GM19099 (cell line): ENCODE results near the gene AMACR.

Experiments
- POLR2A ChIP-seq: IDR thresholded peaks from 3 replicates; pipeline ENCODE4 v1.6.1; 2011; ENCODE audit warnings: low read depth; ENCODE audit not compliant: insufficient read length; ENCODE audit errors: extremely low read depth

Gene AMACR

DNA sequence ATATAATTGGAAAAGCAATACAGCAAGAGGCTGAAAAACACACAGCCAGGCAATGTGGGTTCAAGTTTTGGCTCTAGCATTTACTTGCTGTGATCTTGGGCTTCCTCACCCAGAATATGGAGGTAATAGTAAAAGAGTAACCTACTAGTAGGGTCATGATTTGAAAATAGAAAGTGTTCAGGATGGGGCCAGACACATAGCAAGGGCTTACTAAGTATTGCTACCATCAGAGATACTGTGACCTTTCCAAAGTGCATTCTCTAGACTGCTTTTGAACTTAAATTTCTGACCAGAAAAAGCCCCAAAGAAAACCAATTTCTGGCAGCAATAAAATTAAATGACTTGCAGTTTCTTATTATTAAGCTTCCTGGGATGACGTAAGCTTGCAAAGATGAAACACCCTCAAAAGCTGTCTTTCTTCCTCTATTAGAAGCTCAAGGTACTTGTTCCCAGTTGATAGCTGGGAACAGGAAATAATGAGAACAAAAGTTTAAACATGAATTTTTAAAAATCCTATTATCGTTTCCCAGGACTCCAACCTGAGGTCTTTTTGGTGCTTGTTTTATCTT lies 43.6 kb downstream of the AMACR start:
- TF ChIP-seq POLR2A = no peak

DNA sequence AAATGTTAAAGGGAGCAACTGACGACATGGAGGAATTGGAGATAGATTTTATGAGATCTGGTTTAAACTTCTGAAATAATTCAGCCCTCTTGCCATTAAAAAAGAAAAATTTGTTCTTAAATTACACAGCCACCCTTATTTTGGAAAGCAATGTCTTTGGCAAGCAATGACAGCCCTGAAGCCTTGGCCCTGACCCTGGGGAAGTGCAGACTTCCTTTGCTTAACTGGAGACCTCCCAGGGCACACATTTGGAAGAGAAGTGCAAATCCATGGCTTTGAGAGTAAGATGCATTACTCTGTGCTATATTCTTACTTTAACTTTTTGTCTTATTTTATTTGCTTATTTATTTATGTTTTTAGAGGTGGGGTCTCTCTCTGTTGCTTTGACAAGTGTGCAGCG lies 49.7 kb downstream of the AMACR start:
- TF ChIP-seq POLR2A = no peak

DNA sequence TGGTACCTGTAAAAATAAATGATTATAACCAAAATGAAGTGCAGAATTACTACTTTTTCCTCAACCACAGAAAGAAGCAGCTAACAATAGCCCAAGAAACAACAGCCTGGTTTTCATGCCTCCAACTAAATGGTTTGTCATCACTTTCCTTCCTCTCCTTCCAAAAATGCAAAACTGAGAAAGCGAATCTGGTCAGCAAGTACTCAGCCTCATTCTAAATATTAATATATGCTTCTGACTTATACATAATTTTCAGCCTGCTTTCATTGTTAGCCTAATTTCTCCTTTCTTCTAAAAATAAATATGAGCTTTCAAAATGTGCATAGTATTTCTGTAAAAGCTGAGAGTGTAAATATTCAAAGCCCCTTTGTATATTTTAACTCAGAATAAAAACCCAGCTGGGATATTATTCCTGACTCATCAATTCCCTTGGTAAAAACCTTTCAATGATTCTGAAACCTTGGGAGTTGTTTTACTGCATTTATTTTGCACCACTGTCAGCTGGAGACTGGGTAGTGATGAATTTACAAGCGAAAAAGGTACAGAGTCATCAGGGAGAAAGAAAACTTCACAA lies 50.2 kb downstream of the AMACR start:
- no peak for TF ChIP-seq POLR2A

DNA sequence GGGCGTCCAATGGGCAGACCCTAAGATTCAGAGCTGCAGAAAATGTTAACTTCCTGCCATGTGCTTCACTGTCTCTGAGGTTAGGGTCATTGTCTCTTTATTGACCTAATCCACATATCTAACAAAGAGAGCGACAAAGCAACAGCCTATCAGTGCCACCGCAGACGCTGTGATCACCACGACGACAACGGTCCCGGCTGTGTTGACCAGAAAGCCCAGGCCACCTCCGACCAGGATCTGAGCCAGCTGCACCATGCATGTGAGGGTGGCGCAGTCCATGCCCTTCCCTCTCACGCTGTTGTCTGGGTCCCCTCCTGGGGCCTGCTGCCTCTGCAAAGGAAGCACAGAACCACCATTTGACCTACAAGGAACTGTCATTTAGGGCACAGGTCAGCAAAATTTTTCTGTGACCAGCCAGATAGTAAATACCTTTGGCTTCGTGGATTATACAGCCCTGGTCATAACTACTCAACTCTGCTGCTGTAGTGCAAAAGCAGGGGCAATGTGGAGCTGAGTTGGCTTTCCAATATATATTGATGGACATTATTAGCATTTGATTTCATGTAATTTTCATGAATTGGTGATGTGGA lies 63.2 kb downstream of the AMACR start:
- TF ChIP-seq POLR2A = no peak

DNA sequence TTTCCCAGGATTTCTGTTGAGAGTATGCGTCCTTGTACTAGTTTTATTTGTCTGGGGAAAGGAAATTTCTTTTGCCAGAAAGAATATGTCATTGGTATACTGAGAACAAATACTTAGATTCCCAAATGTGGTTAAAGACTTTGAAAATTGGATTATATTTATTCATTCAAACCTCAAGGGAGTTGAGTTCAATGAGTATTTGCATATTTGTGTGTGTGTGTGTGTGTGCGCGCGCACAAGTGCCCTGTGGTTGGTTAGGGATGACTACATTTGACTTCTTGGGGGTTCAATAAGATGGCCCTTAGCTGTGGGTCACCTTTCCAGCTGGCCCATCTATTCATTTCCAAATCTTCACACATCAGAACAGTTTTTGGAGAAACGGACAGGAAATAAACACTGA lies 66.8 kb downstream of the AMACR start:
- TF ChIP-seq POLR2A = no peak

DNA sequence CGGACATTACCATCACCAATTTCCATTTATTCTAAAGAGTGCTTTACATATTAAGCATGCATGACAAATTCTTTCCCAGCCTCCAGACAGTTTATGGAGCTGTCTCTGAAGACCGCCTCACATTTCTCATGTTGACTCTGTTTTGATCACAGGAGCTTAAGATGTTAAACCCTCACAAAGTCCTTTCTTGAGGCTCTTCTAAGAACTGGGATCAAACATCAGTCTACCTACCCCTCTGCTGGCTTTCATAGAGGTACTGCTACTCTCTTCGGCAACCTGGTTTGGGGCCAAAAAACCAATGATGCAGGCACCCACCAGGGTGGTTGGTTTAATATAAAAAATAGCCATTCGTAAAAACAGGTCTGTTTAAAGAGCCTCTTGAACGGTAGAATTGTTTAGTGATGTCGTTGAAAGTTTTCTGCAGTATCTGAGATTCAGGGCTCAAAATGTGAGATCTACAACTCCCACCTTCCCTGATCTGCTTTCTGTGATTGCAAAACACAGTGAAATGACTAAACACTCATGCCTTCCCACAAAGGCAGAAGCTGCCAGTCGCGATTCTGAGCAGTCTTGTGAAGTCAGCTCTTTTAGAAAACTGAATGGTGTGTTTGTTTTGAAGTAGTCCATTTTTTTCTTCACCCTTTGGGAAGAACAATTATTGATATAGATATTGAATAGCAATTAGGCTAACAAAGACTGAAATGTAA lies 68.1 kb downstream of the AMACR start:
- no peak for TF ChIP-seq POLR2A

DNA sequence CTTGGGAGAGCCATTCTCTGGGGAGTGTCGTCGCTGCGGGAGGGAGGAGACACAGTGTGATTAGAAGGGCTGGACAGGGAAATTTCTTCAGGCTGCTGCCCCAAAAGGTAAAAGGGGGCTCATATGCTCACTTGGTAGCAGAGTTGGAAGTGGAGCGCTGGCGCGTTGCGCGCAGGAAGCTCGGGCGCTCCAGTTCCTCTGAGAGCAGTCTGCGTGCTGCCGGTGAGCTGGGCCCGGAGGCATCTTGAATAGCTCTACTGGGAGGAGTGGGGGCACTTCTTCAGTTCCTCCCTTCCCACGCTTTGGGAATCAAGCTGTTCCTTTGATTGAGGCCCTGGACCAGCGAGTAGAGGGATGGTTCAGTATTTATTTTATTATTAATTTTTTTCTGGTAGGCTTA lies 69.0 kb downstream of the AMACR start:
- TF ChIP-seq POLR2A = no peak

DNA sequence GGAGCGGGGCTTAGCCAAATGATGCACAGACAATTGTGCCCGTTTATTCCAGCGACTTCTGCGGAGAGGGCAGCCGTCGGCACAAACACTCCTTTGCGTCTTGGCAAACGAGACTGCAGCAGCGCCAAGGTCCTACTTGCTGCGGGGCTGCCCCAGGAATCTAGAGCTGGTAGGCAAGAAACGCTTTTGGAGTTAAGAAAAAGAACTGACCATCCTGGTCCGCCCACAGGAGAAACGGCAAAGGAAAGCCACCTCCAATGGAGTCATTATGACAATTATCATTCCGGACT lies 69.4 kb downstream of the AMACR start:
- no peak for TF ChIP-seq POLR2A

DNA sequence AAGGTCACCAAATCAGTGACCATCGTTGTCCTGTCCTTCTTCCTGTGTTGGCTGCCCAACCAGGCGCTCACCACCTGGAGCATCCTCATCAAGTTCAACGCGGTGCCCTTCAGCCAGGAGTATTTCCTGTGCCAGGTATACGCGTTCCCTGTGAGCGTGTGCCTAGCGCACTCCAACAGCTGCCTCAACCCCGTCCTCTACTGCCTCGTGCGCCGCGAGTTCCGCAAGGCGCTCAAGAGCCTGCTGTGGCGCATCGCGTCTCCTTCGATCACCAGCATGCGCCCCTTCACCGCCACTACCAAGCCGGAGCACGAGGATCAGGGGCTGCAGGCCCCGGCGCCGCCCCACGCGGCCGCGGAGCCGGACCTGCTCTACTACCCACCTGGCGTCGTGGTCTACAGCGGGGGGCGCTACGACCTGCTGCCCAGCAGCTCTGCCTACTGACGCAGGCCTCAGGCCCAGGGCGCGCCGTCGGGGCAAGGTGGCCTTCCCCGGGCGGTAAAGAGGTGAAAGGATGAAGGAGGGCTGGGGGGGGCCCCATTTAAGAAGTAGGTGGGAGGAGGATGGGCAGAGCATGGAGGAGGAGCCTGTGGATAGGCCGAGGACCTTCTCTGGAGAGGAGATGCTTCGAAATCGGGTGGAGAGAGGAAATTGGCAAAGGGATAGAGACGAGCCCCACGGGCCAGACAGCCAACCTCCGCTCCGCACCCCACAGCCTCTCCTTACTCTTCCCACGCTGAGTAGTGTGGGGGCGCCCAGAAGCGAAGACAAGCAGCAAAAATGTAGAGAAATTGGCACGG lies 69.9 kb downstream of the AMACR start:
- no peak for TF ChIP-seq POLR2A

DNA sequence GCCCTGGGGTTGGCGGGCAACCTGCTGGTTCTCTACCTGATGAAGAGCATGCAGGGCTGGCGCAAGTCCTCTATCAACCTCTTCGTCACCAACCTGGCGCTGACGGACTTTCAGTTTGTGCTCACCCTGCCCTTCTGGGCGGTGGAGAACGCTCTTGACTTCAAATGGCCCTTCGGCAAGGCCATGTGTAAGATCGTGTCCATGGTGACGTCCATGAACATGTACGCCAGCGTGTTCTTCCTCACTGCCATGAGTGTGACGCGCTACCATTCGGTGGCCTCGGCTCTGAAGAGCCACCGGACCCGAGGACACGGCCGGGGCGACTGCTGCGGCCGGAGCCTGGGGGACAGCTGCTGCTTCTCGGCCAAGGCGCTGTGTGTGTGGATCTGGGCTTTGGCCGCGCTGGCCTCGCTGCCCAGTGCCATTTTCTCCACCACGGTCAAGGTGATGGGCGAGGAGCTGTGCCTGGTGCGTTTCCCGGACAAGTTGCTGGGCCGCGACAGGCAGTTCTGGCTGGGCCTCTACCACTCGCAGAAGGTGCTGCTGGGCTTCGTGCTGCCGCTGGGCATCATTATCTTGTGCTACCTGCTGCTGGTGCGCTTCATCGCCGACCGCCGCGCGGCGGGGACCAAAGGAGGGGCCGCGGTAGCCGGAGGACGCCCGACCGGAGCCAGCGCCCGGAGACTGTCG lies 70.7 kb downstream of the AMACR start:
- TF ChIP-seq POLR2A = no peak

DNA sequence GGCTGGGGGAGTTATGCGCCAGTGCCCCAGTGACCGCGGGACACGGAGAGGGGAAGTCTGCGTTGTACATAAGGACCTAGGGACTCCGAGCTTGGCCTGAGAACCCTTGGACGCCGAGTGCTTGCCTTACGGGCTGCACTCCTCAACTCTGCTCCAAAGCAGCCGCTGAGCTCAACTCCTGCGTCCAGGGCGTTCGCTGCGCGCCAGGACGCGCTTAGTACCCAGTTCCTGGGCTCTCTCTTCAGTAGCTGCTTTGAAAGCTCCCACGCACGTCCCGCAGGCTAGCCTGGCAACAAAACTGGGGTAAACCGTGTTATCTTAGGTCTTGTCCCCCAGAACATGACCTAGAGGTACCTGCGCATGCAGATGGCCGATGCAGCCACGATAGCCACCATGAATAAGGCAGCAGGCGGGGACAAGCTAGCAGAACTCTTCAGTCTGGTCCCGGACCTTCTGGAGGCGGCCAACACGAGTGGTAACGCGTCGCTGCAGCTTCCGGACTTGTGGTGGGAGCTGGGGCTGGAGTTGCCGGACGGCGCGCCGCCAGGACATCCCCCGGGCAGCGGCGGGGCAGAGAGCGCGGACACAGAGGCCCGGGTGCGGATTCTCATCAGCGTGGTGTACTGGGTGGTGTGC lies 71.4 kb downstream of the AMACR start, which contains the start of gene RXFP3:
Gene RXFP3 (plus strand): TSS at position 6 of the 636 bp plus-strand sequence. CDS start 355 bp downstream, at position 361.
- no peak for TF ChIP-seq POLR2A
